NCI-H446 (cell line): ENCODE measurements around the gene NLRC5.
"Not testable (repeated sequence)": the region's sequence is repeated elsewhere in the genome, so short reads cannot be mapped to it uniquely, and the experiment has no call there.

Experiments used
- DNase-seq, 2 experiments: peaks; one replicate each; lab custom pipeline; 2025; lab: John Stamatoyannopoulos, UW

The NLRC5 gene

DNA sequence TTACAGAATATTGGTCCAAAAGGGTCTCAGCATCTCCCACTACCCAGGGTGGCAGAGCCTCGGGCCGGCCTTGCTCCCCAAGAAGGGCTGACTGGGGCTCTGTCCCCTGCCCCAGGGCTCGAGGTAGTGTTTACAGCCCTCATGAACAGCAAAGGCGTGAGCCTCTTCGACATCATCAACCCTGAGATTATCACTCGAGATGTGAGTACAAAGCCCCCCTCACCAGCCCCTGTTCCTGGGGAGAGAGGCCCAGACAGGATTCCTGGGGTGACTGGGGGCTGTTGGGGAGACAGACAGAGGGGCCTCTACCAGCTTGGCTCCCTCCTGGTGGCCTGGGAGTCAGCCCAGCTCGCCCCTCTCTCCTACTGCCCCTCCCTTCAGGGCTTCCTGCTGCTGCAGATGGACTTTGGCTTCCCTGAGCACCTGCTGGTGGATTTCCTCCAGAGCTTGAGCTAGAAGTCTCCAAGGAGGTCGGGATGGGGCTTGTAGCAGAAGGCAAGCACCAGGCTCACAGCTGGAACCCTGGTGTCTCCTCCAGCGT lies 6.1 kb upstream of the NLRC5 start:
- DNase-seq = no peak

DNA sequence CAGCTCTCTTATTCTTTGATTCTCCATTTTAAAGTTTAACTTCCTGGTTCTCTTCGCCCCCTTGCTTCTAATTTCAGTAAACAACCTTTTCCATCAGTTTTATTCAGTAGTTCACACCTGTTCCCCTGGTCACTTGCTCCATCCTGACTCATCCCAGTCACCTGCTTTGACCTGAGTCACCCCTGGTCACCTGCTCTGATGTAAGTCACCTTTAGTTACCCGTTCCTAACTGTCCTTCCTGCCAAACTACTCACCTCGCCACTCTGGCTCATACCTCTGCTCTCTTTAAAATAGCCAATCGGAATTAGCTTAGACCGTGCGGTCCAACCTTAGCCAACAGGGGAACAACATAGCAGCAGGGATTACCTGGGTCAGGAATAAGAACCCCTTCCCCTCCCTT lies 4.7 kb upstream of the NLRC5 start:
- DNase-seq = no peak

DNA sequence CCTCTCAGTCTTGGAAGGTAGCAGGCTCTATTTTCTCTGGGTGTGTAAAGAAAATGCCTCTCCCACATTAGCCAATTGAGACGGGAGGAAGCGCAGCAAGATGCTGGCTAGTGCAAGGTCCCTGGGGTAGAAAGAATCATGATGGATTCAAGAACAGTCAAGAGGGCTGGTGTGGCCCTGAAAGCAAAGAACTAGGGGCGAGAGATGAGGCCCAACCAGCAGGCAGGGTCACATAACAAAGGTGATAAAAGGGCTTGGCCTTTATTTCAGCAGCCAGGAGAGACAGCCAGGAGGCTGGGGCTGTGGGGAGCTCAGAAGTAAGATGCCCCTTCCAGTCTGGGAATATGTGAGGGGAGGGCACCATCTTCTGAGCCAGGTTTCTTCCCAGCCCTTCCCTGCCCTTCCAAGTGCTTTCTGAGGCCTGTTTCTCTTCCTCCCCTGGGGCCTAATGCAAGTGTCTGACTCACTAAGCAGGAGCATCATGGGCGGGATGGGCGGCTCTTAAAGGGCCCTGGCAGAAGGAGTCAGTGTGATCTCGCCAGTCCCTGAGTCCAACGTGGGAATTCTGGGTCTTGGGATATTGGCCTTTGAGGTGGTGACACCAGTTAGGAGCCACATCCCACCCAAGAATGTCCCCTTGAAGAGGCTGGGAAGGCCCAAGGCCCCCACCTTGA lies 3.9 kb upstream of the NLRC5 start:
- DNase-seq = peak in 1 of 2 experiments; percentile 35

DNA sequence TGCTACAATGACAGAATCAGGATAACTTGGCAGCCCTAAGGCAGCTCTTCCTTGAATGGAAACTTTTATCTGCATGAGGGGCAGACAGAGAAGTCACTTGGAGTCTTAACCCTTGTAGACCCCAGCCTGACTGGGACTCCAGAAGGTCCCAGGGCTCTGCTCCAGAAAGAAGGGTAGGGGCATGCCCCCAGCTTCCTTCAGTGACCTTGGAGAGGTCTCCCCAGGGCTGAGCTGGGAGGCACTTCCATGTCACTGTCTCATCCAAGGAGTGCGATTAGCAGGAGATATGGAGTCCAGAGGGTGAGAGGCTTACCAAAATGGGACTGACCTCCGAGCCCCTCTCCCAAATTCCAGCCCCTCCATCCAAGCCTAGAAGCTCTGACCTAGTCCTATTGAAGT lies 3.4 kb upstream of the NLRC5 start:
- no peak for DNase-seq

GRCh38 chr16:56986361-56986760 lies 3.0 kb upstream of the NLRC5 start:
- DNase-seq = no peak

- DNase-seq = not testable (repeated sequence)
These were observed 2.4 kb upstream of the NLRC5 start for GRCh38 chr16:56986908-56987307.

DNA sequence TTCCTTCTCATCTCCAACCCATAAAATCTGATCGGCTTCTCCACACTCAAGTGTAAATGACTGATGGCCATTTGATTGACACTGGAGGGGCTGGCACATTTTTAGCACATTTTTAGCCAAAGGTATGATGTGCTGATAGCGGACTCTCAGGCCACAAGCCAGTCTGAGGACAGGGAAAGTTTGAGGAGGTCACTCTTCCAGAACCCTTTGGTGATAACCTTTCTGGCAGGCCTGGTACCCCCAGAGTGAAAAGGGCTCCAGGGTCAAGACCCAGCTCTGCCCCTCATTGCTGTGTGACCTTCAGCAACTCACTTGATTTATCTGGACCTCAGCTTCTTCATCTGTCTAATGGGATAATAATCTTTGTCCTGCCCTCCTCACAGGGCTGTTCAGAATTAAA lies 1.7 kb upstream of the NLRC5 start:
- DNase-seq = no peak

- no peak for DNase-seq
These were observed 1.0 kb upstream of the NLRC5 start for GRCh38 chr16:56988161-56988947.

- no peak for DNase-seq
These were observed 631 bp downstream of the NLRC5 start for GRCh38 chr16:56989988-56990387.

DNA sequence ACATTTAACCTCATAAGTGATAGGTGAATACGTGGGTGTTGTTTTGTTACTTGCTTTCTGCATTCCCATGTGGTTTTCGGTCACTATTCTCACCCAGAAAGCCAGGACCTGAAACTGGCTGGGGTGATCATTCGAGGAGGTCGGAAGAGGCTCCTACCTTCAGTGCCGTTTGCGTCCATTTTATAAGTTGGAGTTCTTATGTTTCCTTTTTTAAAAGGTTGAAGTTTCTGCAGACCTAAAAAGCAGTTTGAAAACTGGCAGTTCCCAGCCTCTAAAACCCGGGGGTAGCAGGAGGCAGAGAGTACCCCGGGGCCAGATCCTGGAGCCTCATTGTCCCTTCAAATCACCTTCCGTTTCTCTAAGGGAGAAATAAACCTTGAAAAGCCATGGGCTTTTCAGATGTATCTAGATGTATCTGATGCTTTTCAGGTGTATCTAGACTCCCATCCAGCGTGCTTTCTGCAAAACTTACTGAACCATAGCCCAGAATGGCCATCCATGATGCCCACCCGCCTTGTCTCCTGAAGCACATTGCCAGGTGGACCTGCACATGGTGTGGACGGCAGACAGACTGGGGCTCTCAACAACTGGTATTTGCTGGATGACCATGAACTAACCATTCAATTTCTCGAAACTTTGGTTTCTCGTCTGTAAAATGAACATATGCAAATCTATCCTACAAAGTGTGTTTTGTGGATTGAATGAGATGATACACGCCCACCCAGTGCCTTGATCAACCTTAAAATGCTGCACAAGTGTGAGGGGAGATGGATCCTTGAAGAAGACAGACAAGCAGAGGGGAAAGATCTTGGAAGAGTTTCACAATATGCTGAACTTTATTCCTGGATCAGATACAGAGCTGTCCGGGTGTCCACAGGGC lies 1.3 kb downstream of the NLRC5 start:
- DNase-seq = no peak

DNA sequence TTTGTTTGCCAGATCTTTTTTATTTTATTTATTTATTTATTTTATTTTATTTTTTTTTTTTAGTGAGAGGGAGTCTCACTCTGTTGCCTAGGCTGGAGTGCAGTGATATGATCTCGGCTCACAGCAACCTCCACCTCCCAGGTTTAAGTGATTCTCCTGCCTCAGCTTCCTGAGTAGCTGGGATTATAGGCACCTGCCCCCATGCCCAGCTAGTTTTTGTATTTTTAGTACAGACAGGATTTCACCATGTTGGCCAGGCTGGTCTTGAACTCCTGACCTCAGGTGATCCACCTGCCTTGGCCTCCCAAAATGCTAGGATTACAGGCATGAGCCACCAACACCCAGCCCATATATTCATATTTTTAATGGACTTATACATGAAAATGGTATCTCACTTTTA lies 3.1 kb downstream of the NLRC5 start:
- not testable (repeated sequence) for DNase-seq

GRCh38 chr16:56993204-56993603 lies 3.8 kb downstream of the NLRC5 start:
- DNase-seq = no peak

- no peak for DNase-seq
These were observed 5.0 kb downstream of the NLRC5 start for GRCh38 chr16:56994311-56994710.

DNA sequence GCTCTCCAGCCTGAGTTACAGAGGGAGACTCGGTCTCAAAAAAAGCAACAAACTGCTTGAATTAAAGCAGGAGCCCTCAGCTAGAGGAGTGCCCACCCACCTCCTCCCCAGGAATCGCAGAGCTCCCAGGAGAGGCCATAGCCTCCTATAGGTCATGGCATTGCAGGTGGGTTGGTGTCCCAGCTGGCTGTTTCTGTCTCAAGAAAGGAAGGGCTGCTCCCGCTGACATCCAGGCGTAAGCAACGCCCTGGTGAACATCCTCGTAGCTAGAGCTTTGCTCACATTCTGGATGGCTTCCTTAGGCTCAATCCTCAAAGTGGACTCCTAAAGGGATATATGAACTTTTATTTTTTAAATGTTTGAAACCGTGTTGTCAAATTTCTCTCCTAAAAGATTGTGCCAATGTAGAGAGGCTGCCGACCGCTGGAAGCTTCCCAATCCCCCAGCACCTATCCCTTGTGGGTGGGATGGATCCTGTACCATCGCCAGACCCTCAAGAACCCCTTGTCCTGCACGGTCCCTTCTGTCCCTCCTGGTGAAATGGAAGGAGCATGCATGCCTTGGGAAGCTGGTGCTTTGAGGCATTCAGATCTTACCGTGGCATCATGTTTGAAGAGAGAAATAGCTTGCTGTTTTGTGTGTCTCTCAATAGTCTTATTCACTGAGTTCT lies 5.9 kb downstream of the NLRC5 start:
- DNase-seq = no peak

DNA sequence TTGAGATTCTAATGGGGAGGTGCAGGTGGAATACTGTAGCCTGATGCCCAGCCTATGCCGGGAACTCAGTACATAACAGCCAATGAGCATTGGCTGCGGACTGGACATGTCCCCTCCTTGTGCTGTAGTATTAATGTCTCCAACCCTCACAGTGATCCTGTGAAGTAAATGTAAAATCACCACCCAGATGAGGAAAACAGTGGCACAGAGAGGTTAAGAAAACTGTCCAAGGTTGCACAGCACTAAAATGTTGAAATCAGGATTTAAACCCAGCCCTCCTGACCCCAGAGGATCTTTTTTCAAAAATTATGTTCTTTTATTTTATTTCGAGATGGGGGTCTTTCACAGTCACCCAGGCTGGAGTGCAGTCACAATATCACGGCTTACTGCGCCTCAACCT lies 7.9 kb downstream of the NLRC5 start:
- DNase-seq = no peak

GRCh38 chr16:56997931-56998330 lies 8.6 kb downstream of the NLRC5 start:
- no peak for DNase-seq

- no peak for DNase-seq
These were observed 9.0 kb downstream of the NLRC5 start for GRCh38 chr16:56998352-56998751.

- no peak for DNase-seq
These were observed 9.5 kb downstream of the NLRC5 start for GRCh38 chr16:56998861-56999260.

DNA sequence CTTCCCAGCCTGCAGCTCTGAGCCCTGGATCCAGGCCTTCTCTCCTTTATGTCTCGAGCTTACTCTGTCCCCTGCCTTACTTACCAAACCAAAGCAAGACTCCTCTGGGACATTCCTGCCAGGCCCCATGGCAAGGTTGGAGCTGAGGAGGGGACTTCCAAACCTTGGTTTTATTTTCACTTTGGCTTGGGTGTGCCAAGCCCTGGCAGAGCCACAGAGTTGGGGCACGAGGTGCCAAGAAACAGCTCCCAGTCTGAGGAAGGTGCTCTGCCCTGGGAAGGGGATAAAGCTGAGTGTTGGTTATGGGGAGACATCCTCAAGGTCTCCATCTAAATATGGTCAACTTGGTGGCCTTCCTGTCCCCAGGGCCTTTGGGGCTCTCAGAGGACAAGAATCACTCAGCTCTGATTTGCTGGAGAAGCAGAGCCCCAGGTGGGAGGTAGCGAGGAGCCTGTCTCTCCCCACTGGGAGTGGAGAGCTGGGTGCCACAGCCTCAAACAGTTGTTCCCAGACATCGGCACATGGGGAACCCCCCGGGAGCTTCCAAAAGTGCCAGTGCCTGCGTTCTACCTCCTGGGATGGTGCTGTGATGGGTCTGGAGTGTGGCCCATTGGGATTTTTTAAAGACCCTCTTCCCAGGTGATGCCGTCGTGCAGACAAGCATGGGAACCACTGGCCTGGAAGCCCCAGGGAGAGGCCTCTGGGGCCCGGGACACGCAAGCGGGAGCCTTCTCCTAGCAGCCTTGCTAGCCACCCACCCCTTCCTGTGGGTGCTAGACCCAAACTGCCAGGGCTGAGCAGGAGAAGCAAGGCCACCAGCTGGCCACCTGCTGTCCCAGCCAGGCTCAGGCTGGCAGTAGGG lies 10.3 kb downstream of the NLRC5 start:
- no peak for DNase-seq

GRCh38 chr16:57000271-57001025 lies 11.1 kb downstream of the NLRC5 start:
- no peak for DNase-seq
